ENCODE data around the gene CCND2.

CCND2 gene

DNA sequence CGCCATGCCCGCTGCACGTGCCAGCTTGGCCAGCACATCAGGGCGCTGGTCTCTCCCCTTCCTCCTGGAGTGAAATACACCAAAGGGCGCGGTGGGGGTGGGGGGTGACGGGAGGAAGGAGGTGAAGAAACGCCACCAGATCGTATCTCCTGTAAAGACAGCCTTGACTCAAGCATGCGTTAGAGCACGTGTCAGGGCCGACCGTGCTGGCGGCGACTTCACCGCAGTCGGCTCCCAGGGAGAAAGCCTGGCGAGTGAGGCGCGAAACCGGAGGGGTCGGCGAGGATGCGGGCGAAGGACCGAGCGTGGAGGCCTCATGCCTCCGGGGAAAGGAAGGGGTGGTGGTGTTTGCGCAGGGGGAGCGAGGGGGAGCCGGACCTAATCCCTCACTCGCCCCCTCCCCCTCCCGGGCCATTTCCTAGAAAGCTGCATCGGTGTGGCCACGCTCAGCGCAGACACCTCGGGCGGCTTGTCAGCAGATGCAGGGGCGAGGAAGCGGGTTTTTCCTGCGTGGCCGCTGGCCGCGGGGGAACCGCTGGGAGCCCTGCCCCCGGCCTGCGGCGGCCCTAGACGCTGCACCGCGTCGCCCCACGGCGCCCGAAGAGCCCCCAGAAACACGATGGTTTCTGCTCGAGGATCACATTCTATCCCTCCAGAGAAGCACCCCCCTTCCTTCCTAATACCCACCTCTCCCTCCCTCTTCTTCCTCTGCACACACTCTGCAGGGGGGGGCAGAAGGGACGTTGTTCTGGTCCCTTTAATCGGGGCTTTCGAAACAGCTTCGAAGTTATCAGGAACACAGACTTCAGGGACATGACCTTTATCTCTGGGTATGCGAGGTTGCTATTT lies 914 bp upstream of the CCND2 start (continued):
- TF ChIP-seq, protein P1, sequence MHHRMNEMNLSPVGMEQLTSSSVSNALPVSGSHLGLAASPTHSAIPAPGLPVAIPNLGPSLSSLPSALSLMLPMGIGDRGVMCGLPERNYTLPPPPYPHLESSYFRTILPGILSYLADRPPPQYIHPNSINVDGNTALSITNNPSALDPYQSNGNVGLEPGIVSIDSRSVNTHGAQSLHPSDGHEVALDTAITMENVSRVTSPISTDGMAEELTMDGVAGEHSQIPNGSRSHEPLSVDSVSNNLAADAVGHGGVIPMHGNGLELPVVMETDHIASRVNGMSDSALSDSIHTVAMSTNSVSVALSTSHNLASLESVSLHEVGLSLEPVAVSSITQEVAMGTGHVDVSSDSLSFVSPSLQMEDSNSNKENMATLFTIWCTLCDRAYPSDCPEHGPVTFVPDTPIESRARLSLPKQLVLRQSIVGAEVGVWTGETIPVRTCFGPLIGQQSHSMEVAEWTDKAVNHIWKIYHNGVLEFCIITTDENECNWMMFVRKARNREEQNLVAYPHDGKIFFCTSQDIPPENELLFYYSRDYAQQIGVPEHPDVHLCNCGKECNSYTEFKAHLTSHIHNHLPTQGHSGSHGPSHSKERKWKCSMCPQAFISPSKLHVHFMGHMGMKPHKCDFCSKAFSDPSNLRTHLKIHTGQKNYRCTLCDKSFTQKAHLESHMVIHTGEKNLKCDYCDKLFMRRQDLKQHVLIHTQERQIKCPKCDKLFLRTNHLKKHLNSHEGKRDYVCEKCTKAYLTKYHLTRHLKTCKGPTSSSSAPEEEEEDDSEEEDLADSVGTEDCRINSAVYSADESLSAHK (tag by site-specific recombination; IDR thresholded peaks at IDR 0.05), result peak; percentile 67
- TF ChIP-seq, protein P2, sequence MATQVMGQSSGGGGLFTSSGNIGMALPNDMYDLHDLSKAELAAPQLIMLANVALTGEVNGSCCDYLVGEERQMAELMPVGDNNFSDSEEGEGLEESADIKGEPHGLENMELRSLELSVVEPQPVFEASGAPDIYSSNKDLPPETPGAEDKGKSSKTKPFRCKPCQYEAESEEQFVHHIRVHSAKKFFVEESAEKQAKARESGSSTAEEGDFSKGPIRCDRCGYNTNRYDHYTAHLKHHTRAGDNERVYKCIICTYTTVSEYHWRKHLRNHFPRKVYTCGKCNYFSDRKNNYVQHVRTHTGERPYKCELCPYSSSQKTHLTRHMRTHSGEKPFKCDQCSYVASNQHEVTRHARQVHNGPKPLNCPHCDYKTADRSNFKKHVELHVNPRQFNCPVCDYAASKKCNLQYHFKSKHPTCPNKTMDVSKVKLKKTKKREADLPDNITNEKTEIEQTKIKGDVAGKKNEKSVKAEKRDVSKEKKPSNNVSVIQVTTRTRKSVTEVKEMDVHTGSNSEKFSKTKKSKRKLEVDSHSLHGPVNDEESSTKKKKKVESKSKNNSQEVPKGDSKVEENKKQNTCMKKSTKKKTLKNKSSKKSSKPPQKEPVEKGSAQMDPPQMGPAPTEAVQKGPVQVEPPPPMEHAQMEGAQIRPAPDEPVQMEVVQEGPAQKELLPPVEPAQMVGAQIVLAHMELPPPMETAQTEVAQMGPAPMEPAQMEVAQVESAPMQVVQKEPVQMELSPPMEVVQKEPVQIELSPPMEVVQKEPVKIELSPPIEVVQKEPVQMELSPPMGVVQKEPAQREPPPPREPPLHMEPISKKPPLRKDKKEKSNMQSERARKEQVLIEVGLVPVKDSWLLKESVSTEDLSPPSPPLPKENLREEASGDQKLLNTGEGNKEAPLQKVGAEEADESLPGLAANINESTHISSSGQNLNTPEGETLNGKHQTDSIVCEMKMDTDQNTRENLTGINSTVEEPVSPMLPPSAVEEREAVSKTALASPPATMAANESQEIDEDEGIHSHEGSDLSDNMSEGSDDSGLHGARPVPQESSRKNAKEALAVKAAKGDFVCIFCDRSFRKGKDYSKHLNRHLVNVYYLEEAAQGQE (tag by site-specific recombination; IDR thresholded peaks at IDR 0.05), result no peak
- TF ChIP-seq SP3 (tag by site-specific recombination; IDR thresholded peaks at IDR 0.05) (0 out of 2 replicates have a peak, but pooled peaks have one; percentile 23), ZNF174 (tag by site-specific recombination; IDR thresholded peaks at IDR 0.05) (no peak), ZNF621 (tag by site-specific recombination; IDR thresholded peaks at IDR 0.05) (no peak), ZNF514 (tag by site-specific recombination; IDR thresholded peaks at IDR 0.05) (no peak), KLF9 (tag by site-specific recombination; IDR thresholded peaks at IDR 0.05; ENCODE audit: low read depth) (peak; percentile 48), ZNF623 (tag by site-specific recombination; IDR thresholded peaks at IDR 0.05) (no peak), ZNF354C (tag by site-specific recombination; IDR thresholded peaks at IDR 0.05; ENCODE audit: borderline replicate concordance, low read depth) (no peak), ZNF776 (tag by site-specific recombination; IDR thresholded peaks at IDR 0.05; ENCODE audit: borderline replicate concordance) (no peak), ZNF311 (tag by site-specific recombination; IDR thresholded peaks at IDR 0.05; ENCODE audit: borderline replicate concordance) (no peak), MEIS1 (CRISPR knock-in tag; IDR thresholded peaks at IDR 0.05; ENCODE audit: borderline replicate concordance) (no peak), GFI1B (tag by site-specific recombination; IDR thresholded peaks at IDR 0.05) (0 out of 2 replicates have a peak, but pooled peaks have one; percentile 40), ZNF48 (tag by site-specific recombination; IDR thresholded peaks at IDR 0.05) (no peak), ZNF660 (tag by site-specific recombination; IDR thresholded peaks at IDR 0.05) (no peak), ZNF473 (tag by site-specific recombination; IDR thresholded peaks at IDR 0.05) (no peak), KLF16 (tag by site-specific recombination; IDR thresholded peaks at IDR 0.05) (peak; percentile 71), KLF8 (tag by site-specific recombination; IDR thresholded peaks at IDR 0.05) (peak; percentile 80; the same call in 1 of the 2 replicates), ZNF391 (tag by site-specific recombination; IDR thresholded peaks at IDR 0.05; ENCODE audit: borderline replicate concordance, low read depth) (0 out of 2 replicates have a peak, but pooled peaks have one; percentile 52), HOXD13 (CRISPR knock-in tag; IDR thresholded peaks at IDR 0.05; ENCODE audit: borderline replicate concordance) (no peak), ZNF19 (tag by site-specific recombination; IDR thresholded peaks at IDR 0.05; ENCODE audit: low read depth) (no peak), ZNF433 (tag by site-specific recombination; IDR thresholded peaks at IDR 0.05; ENCODE audit: low read depth) (no peak), ZNF501 (tag by site-specific recombination; IDR thresholded peaks at IDR 0.05) (peak; percentile 92), ZNF292 (tag by site-specific recombination; IDR thresholded peaks at IDR 0.05; ENCODE audit: borderline replicate concordance, low read depth) (no peak), ZNF24 (tag by site-specific recombination; IDR thresholded peaks at IDR 0.05) (no peak; the same call in 1 of the 2 replicates)
- TF ChIP-seq, protein P3, sequence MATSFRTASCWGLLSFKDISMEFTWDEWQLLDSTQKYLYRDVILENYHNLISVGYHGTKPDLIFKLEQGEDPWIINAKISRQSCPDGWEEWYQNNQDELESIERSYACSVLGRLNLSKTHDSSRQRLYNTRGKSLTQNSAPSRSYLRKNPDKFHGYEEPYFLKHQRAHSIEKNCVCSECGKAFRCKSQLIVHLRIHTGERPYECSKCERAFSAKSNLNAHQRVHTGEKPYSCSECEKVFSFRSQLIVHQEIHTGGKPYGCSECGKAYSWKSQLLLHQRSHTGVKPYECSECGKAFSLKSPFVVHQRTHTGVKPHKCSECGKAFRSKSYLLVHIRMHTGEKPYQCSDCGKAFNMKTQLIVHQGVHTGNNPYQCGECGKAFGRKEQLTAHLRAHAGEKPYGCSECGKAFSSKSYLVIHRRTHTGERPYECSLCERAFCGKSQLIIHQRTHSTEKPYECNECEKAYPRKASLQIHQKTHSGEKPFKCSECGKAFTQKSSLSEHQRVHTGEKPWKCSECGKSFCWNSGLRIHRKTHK (tag by site-specific recombination; IDR thresholded peaks at IDR 0.05), result no peak
- TF ChIP-seq, protein P4, sequence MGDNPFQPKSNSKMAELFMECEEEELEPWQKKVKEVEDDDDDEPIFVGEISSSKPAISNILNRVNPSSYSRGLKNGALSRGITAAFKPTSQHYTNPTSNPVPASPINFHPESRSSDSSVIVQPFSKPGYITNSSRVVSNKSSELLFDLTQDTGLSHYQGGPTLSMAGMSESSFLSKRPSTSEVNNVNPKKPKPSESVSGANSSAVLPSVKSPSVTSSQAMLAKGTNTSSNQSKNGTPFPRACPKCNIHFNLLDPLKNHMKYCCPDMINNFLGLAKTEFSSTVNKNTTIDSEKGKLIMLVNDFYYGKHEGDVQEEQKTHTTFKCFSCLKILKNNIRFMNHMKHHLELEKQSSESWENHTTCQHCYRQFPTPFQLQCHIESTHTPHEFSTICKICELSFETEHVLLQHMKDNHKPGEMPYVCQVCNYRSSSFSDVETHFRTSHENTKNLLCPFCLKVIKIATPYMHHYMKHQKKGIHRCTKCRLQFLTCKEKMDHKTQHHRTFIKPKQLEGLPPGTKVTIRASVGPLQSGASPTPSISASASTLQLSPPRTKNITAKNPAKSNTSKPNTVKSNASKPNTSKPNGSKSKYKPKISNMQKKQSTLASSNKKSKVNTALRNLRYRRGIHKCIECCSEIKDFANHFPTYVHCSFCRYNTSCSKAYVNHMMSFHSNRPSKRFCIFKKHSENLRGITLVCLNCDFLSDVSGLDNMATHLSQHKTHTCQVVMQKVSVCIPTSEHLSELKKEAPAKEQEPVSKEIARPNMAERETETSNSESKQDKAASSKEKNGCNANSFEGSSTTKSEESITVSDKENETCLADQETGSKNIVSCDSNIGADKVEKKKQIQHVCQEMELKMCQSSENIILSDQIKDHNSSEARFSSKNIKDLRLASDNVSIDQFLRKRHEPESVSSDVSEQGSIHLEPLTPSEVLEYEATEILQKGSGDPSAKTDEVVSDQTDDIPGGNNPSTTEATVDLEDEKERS (tag by site-specific recombination; IDR thresholded peaks at IDR 0.05), result no peak
- TF ChIP-seq, protein P5, sequence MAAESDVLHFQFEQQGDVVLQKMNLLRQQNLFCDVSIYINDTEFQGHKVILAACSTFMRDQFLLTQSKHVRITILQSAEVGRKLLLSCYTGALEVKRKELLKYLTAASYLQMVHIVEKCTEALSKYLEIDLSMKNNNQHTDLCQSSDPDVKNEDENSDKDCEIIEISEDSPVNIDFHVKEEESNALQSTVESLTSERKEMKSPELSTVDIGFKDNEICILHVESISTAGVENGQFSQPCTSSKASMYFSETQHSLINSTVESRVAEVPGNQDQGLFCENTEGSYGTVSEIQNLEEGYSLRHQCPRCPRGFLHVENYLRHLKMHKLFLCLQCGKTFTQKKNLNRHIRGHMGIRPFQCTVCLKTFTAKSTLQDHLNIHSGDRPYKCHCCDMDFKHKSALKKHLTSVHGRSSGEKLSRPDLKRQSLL (tag by site-specific recombination; IDR thresholded peaks at IDR 0.05), result no peak

Measured in HEK293 (cell line).